ENCODE results near the gene SMIM10. TPM values are rescaled to one million over a fixed set of nuclear protein-coding genes. Genes with fewer than 3 reads are reported as not detected.
A peak's percentile ranks its signal among the peaks of the same experiment; 100 is the strongest.
"Not testable (repeated sequence)": the region's sequence is repeated elsewhere in the genome, so short reads cannot be mapped to it uniquely, and the experiment has no call there.

Gene SMIM10
- 2.6 and 2.7 TPM in 2 replicates for total RNA-seq
- long read RNA-seq = 0 reads

DNA sequence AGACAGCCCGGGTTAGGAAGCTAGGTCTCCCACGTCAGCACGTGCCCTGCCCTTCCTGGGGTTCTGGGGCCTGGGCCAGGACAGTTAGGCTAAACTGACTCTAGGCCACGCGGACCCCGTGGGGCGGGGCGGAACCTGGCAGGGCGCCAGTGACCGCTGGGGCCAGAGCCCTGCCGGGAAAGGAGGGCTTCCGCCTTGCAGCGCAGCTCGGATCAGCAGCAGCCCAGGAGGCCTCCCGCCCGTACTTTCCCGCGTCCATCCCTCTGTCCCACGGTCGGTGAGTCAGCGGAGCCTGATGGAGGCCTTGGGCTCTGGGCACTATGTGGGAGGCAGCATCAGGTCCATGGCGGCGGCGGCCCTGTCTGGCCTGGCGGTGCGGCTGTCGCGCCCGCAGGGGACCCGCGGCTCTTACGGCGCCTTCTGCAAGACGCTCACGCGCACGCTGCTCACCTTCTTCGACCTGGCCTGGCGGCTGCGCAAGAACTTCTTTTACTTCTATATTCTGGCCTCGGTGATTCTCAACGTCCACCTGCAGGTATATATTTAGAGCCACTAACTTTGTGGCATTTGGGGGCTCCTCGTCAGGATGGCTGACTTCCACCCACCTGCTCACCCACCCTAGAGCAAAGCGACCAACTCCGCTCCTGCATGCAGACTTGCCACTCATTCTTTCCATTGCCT is at the start of gene SMIM10:
SMIM10 (plus strand) TSS at position 191 of the 681 bp plus-strand sequence; CDS start at position 296, 105 bp downstream.
- no peak within 1 kb of the TSS for H3K27ac Mint-ChIP-seq (ENCODE audit: unreplicated experiment)
- H3K4me1 Mint-ChIP-seq = peaks cover 11% of the 10 kb centered on the region

DNA sequence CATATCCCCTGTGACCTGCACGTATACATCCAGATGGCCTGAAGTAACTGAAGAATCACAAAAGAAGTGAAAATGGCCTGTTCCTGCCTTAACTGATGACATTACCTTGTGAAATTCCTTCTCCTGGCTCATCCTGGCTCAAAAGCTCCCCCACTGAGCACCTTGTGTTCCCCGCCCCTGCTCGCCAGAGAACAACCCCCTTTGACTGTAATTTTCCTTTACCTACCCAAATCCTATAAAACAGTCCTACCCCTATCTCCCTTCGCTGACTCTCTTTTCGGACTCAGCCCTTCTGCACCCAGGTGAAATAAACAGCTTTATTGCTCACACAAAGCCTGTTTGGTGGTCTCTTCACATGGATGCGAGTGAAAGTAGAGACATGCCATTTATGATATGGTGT is 44.4 kb upstream of the SMIM10 start:
- not testable (repeated sequence) for H3K4me3 Mint-ChIP-seq; H3K36me3 Mint-ChIP-seq (ENCODE audit: low read depth); H3K27ac Mint-ChIP-seq (ENCODE audit: unreplicated experiment); H3K4me1 Mint-ChIP-seq; H3K9me3 Mint-ChIP-seq; H3K27me3 Mint-ChIP-seq (ENCODE audit: low read depth); DNase-seq (ENCODE audit: low read depth, low spot score)

More for the DNA sequence above, at the start of gene SMIM10:
- Mint-ChIP-seq H3K4me3 (peak within 1 kb of the TSS; percentile 61), H3K9me3 (no peaks in the 10 kb centered on the region), H3K27me3 (ENCODE audit: low read depth) (peaks cover 11% of the 10 kb centered on the region), H3K36me3 (ENCODE audit: low read depth) (peaks cover 2% of the 10 kb centered on the region)
- TF ChIP-seq, protein P1, sequence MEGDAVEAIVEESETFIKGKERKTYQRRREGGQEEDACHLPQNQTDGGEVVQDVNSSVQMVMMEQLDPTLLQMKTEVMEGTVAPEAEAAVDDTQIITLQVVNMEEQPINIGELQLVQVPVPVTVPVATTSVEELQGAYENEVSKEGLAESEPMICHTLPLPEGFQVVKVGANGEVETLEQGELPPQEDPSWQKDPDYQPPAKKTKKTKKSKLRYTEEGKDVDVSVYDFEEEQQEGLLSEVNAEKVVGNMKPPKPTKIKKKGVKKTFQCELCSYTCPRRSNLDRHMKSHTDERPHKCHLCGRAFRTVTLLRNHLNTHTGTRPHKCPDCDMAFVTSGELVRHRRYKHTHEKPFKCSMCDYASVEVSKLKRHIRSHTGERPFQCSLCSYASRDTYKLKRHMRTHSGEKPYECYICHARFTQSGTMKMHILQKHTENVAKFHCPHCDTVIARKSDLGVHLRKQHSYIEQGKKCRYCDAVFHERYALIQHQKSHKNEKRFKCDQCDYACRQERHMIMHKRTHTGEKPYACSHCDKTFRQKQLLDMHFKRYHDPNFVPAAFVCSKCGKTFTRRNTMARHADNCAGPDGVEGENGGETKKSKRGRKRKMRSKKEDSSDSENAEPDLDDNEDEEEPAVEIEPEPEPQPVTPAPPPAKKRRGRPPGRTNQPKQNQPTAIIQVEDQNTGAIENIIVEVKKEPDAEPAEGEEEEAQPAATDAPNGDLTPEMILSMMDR (conservative IDR thresholded peaks at IDR 0.05) = no peak
- peak; percentile 18 for DNase-seq (ENCODE audit: low read depth, low spot score)

DNA sequence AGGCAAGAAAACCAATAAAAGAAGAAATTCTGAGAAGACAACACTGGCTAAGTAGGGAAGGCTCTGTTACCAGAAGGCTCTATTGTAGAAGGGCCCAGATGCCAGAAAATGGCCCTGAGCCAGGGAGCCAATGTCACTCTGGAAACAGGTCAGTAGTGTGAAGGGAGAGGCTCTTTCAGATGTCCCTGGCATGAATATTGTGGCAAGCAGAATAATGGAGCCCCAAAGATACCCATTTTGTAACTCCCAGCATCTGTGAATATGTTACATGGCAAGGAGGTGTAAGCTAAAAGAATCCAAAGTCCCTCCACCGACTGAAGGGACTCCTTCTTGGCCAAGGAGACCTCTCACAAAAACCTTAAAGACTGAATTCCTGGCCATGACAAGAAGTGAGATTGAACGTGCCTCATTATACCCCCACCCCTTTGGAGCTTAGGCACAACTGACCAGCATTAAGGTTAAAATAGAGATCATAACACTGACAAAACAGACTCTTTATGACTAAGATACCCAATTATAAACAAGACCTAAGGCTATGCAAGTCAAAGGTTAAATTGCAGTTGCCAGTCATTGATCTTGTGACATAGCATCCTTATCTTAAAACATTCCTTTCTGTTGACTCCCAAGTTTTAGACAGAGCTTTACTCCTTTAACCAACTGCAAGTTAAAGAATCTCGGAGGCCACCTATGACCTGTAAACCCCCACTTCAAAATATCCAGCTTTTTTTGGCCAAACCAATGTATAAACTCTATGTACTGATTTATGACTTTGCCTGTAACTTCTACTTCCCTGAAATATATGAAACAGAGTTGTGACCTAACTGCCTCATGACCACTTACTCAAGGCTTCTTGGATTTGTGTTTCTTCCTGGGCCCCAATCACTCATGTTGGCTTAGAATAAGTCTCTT is 42.2 kb upstream of the SMIM10 start:
- peaks cover 9% of the 10 kb centered on the region for H3K9me3 Mint-ChIP-seq
- no peaks in the 10 kb centered on the region for H3K27me3 Mint-ChIP-seq (ENCODE audit: low read depth)
- H3K27ac Mint-ChIP-seq (ENCODE audit: unreplicated experiment) = no peak overlapping the region
- peaks cover 2% of the 10 kb centered on the region for H3K36me3 Mint-ChIP-seq (ENCODE audit: low read depth)
- DNase-seq (ENCODE audit: low read depth, low spot score) = no peak
- no peak overlapping the region for H3K4me3 Mint-ChIP-seq
- TF ChIP-seq, protein P1 (conservative IDR thresholded peaks at IDR 0.05) = no peak
- H3K4me1 Mint-ChIP-seq = no peaks in the 10 kb centered on the region

DNA sequence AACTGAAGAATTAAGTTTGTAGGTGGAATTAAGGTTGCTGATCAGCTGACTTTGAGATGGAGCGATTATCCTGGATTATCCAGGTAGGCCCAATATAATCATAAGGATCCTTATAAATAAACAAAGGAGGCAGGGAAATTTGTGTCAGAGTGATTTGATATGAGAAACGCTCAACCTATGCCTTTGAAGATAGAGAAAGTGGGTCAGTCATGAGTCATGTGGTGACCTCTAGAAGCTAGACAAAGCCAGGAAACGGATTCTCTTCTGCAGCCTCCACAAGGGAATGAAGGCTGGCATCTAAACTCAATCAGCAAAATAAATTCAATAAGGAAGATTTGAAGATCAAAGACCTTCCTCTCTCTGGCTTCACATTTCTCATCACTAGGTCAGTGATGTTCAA is 41.5 kb upstream of the SMIM10 start:
- Mint-ChIP-seq H3K36me3 (ENCODE audit: low read depth) (peaks cover 1% of the 10 kb centered on the region), H3K4me3 (no peak overlapping the region), H3K9me3 (peaks cover 5% of the 10 kb centered on the region), H3K27me3 (ENCODE audit: low read depth) (no peaks in the 10 kb centered on the region), H3K27ac (ENCODE audit: unreplicated experiment) (no peak overlapping the region), H3K4me1 (no peaks in the 10 kb centered on the region)
- no peak for DNase-seq (ENCODE audit: low read depth, low spot score)
- TF ChIP-seq, protein P1 (conservative IDR thresholded peaks at IDR 0.05) = no peak

DNA sequence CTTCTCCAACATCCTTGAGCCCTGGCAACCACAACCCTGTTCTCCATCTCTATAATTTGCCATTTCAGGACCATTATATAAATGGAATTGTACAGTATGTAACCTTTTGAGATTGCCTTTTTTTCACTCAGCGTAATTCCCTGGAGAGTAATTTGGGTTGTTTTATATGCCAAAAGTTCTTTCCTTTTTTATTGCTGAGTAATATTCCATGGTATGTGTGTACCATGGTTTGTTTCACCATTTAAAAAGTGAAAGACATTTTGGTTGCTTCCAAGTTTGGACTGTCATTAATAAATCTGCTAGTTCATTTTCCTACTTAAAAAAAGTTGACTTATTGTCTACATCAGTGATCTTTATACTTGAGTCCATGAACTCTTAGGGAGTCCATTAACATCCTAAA is 33.0 kb upstream of the SMIM10 start:
- no peak overlapping the region for H3K27ac Mint-ChIP-seq (ENCODE audit: unreplicated experiment)
- no peaks in the 10 kb centered on the region for H3K36me3 Mint-ChIP-seq (ENCODE audit: low read depth)
- TF ChIP-seq, protein P1 (conservative IDR thresholded peaks at IDR 0.05) = no peak
- no peak for DNase-seq (ENCODE audit: low read depth, low spot score)
- H3K4me3 Mint-ChIP-seq = no peak overlapping the region
- H3K27me3 Mint-ChIP-seq (ENCODE audit: low read depth) = no peaks in the 10 kb centered on the region
- peaks cover 2% of the 10 kb centered on the region for H3K9me3 Mint-ChIP-seq
- H3K4me1 Mint-ChIP-seq = no peaks in the 10 kb centered on the region

DNA sequence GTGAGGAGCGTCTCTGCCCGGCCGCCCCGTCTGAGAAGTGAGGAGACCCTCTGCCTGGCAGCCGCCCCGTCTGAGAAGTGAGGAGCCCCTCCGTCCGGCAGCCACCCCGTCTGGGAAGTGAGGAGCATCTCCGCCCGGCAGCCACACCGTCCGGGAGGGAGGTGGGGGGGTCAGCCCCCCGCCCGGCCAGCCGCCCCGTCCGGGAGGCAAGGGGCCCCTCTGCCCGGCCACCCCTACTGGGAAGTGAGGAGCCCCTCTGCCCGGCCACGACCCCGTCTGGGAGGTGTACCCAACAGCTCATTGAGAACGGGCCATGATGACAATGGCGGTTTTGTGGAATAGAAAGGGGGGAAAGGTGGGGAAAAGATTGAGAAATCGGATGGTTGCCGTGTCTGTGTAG is 30.4 kb upstream of the SMIM10 start:
- not testable (repeated sequence) for H3K36me3 Mint-ChIP-seq (ENCODE audit: low read depth); H3K4me3 Mint-ChIP-seq; H3K9me3 Mint-ChIP-seq; H3K27me3 Mint-ChIP-seq (ENCODE audit: low read depth); DNase-seq (ENCODE audit: low read depth, low spot score); H3K27ac Mint-ChIP-seq (ENCODE audit: unreplicated experiment); H3K4me1 Mint-ChIP-seq

All from neural crest cell (in vitro differentiated cells).